Measurements from ENCODE around the gene ZNF503.

GRCh38 chr10:75441196-75441595 is 39.6 kb upstream of the ZNF503 start:
- TF ChIP-seq CTCF (conservative IDR thresholded peaks at IDR 0.05; ENCODE audit: low read length) (no peak), EZH2phosphoT487 (IDR thresholded peaks at IDR 0.05; ENCODE audit: borderline replicate concordance) (no peak)
